Body of pancreas (tissue), 4 donors: ENCODE measurements around the gene GPR135. TPM values are rescaled to one million over a fixed set of nuclear protein-coding genes. Genes with fewer than 3 reads are reported as not detected.

ENCODE experiments used
- ATAC-seq: fragments of 150-250 bp; one replicate; pipeline ENCODE4 v1.9.1; 2016
- DNase-seq, 4 donors: peaks; one replicate each; pipeline ENCODE4 v3.0.0-alpha.2; 2019
- H3K27ac ChIP-seq, 4 donors: fragments of 200-600 bp; sonication (generic); 1 replicate in 3 of 4; 2 replicates in 1 of 4; pipeline versions ENCODE4 v1.5.1 to v1.6.1; 2016 to 2019; ENCODE audit warnings: mild to moderate bottlenecking in 1 of 4, mixed read lengths in 1 of 4, moderate library complexity in 1 of 4
- H3K27me3 ChIP-seq, 2 donors: fragments of 200-600 bp; sonication (generic); one replicate each; pipeline ENCODE4 v1.6.0; 2016; ENCODE audit warnings: mild to moderate bottlenecking in 1 of 2
- H3K36me3 ChIP-seq, 2 donors: fragments of 200-600 bp; sonication (generic); replicated peaks in 1 of 2; 2 replicates each; pipeline ENCODE4 v1.5.1; 2016; ENCODE audit warnings: low read depth in 2 of 2; ENCODE audit not compliant: insufficient read depth in 1 of 2
- H3K4me1 ChIP-seq: fragments of 200-600 bp; sonication (generic); one replicate; pipeline ENCODE4 v1.6.0; 2016
- H3K4me3 ChIP-seq, 2 donors: fragments of 200-600 bp; sonication (generic); 1 replicate in 1 of 2; 2 replicates in 1 of 2; pipeline ENCODE4 v1.5.1; 2016 to 2019
- H3K9me3 ChIP-seq, 3 donors: fragments of 200-600 bp; sonication (generic); 1 replicate in 2 of 3; 2 replicates in 1 of 3; pipeline ENCODE4 v1.5.1; 2016
- CTCF ChIP-seq, 7 experiments: fragments of 450-650 bp in 4 of 7; fragments of 200-600 bp in 3 of 7; sonication (generic) in 3 of 7; IDR thresholded peaks; one replicate each; pipeline ENCODE4 v1.5.1; 2016 to 2019; ENCODE audit warnings: antibody characterized with exemption in 7 of 7
- POLR2A ChIP-seq, 3 donors: fragments of 450-650 bp; IDR thresholded peaks; one replicate each; pipeline ENCODE4 v1.6.1; 2016; ENCODE audit warnings: antibody characterized with exemption in 3 of 3, mild to moderate bottlenecking in 2 of 3
- WGBS, 2 donors: methylation state at CpG; one replicate each; pipeline ENCODE4 v1.1.5; 2017; 5-methylcytosine and 5-hydroxymethylcytosine counted together
- intact Hi-C: fragments of 100-400 bp; cut with DNase I; formaldehyde crosslinking; loops from one replicate; pipeline ENCODE4 v1.15.1; 2023
- total RNA-seq, 2 donors: library from RNA; depleted of rRNA; stranded (reverse); fragments of >200 nt; gene quantifications; one replicate each; pipeline ENCODE4 v1.1.0, GENCODE V29; 2016

The GPR135 gene
- total RNA-seq, 2 donors from 2014 or later: 4.2 to 4.6 TPM

- no peaks in the 10 kb centered on the region for H3K36me3 ChIP-seq
- ATAC-seq (no peak), DNase-seq (no peak)
- 38 to 43% methylated on average over 2 of the region's 2 CpGs for WGBS, 2 donors
- intact Hi-C loops: no loop called here
- TF ChIP-seq CTCF (IDR thresholded peaks at IDR 0.05): no peak
- no peak for TF ChIP-seq POLR2A (IDR thresholded peaks at IDR 0.05)
- H3K9me3 ChIP-seq: no peaks in the 10 kb centered on the region
- no peaks in the 10 kb centered on the region for H3K27me3 ChIP-seq
- no peak overlapping the region for H3K4me3 ChIP-seq
- H3K27ac ChIP-seq: no peak overlapping the region
- H3K4me1 ChIP-seq: no peaks in the 10 kb centered on the region
Observed at GRCh38 chr14:59419303-59419702, 45.9 kb downstream of the GPR135 start.

- intact Hi-C loops: no loop called here
- Histone ChIP-seq H3K4me1 (no peaks in the 10 kb centered on the region), H3K27me3 (no peaks in the 10 kb centered on the region), H3K9me3 (no peaks in the 10 kb centered on the region), H3K4me3 (no peak overlapping the region), H3K27ac (no peak overlapping the region), H3K36me3 (no peaks in the 10 kb centered on the region)
- ATAC-seq (no peak), DNase-seq (no peak)
- 78 to 83% methylated on average over 4 to 6 of the region's 6 CpGs for WGBS, 2 donors
- no peak for TF ChIP-seq CTCF (IDR thresholded peaks at IDR 0.05)
- no peak for TF ChIP-seq POLR2A (IDR thresholded peaks at IDR 0.05)
Observed at GRCh38 chr14:59417311-59417710, 47.9 kb downstream of the GPR135 start.

- Histone ChIP-seq H3K27ac (no peak overlapping the region), H3K4me3 (no peak overlapping the region), H3K9me3 (no peaks in the 10 kb centered on the region), H3K27me3 (no peaks in the 10 kb centered on the region), H3K4me1 (no peaks in the 10 kb centered on the region), H3K36me3 (no peaks in the 10 kb centered on the region)
- no peak for DNase-seq
- WGBS, 2 donors: 71 to 84% methylated on average over 5 of the region's 5 CpGs
- no peak for ATAC-seq
- intact Hi-C loops: no loop called here
- TF ChIP-seq POLR2A (IDR thresholded peaks at IDR 0.05): no peak
- no peak for TF ChIP-seq CTCF (IDR thresholded peaks at IDR 0.05)
Observed at GRCh38 chr14:59415836-59416602, 49.2 kb downstream of the GPR135 start.

Other genes starting within 250 kb of the GPR135 start
- gene L3HYPDH, start 19.0 kb upstream of the GPR135 start, total RNA-seq: 10 to 100 TPM; 42.0 to 60.0 TPM
- 10 to 100 TPM; 23.1 to 29.8 TPM for gene JKAMP, start 19.1 kb upstream of the GPR135 start, total RNA-seq
- not detected for gene CCDC175, start 111.4 kb upstream of the GPR135 start, total RNA-seq